ENCODE data around the gene INHA.

INHA gene

GRCh38 chr2:219553463-219553963, 18.6 kb upstream of the INHA start:
- no peak for DNase-seq (ENCODE audit: low read depth in 2 of 2)
- H3K4me3 ChIP-seq (replicated peaks in 1 of 2; ENCODE audit: low read depth in 2 of 2, low read length in 2 of 2), result no peak overlapping the region
- no peak for TF ChIP-seq CTCF (IDR thresholded peaks at IDR 0.05; ENCODE audit: low read depth, low read length)

- DNase-seq (ENCODE audit: low read depth in 2 of 2), result no peak
- no peak overlapping the region for H3K4me3 ChIP-seq (replicated peaks in 1 of 2; ENCODE audit: low read depth in 2 of 2, low read length in 2 of 2)
- no peak for TF ChIP-seq CTCF (IDR thresholded peaks at IDR 0.05; ENCODE audit: low read depth, low read length)
Observed at GRCh38 chr2:219554350-219554749, 17.8 kb upstream of the INHA start.

GRCh38 chr2:219555956-219556355, 16.2 kb upstream of the INHA start:
- no peak for DNase-seq (ENCODE audit: low read depth in 2 of 2)
- no peak overlapping the region for H3K4me3 ChIP-seq (replicated peaks in 1 of 2; ENCODE audit: low read depth in 2 of 2, low read length in 2 of 2)
- no peak for TF ChIP-seq CTCF (IDR thresholded peaks at IDR 0.05; ENCODE audit: low read depth, low read length)

- no peak overlapping the region for H3K4me3 ChIP-seq (replicated peaks in 1 of 2; ENCODE audit: low read depth in 2 of 2, low read length in 2 of 2)
- no peak for DNase-seq (ENCODE audit: low read depth in 2 of 2)
- no peak for TF ChIP-seq CTCF (IDR thresholded peaks at IDR 0.05; ENCODE audit: low read depth, low read length)
Observed at GRCh38 chr2:219556413-219556812, 15.7 kb upstream of the INHA start.

GRCh38 chr2:219557320-219557719, 14.8 kb upstream of the INHA start:
- no peak for DNase-seq (ENCODE audit: low read depth in 2 of 2)
- H3K4me3 ChIP-seq (replicated peaks in 1 of 2; ENCODE audit: low read depth in 2 of 2, low read length in 2 of 2), result no peak overlapping the region
- TF ChIP-seq CTCF (IDR thresholded peaks at IDR 0.05; ENCODE audit: low read depth, low read length), result no peak

GRCh38 chr2:219557791-219558785, 14.0 kb upstream of the INHA start:
- H3K4me3 ChIP-seq (replicated peaks in 1 of 2; ENCODE audit: low read depth in 2 of 2, low read length in 2 of 2), result no peak overlapping the region
- DNase-seq (ENCODE audit: low read depth in 2 of 2), result no peak
- TF ChIP-seq CTCF (IDR thresholded peaks at IDR 0.05; ENCODE audit: low read depth, low read length), result no peak

Data from cardiac fibroblast (primary cell).